Forelimb muscle (tissue), 1 donor: Measurements from ENCODE around the gene PPM1H. TPM values are rescaled to one million over a fixed set of nuclear protein-coding genes. Genes with fewer than 3 reads are reported as not detected.
"Not testable (repeated sequence)": the region's sequence is repeated elsewhere in the genome, so short reads cannot be mapped to it uniquely, and the experiment has no call there.

Source experiments
- DNase-seq: peaks from one replicate; pipeline ENCODE4 v3.0.0-alpha.2; 2013; ENCODE audit warnings: low read depth
- polyA plus RNA-seq: library from polyadenylated mRNA; unstranded; fragments of 120-200 nt; gene quantifications from one replicate; pipeline ENCODE4 v1.2.1, GENCODE V29; 2013; ENCODE audit not compliant: insufficient read length

PPM1H gene
- polyA plus RNA-seq, 1 donor = 3.1 TPM

- no peak for DNase-seq
Measured at GRCh38 chr12:62908674-62909073, 26.3 kb downstream of the PPM1H start.

- no peak for DNase-seq
Measured at GRCh38 chr12:62907561-62907960, 27.4 kb downstream of the PPM1H start.

GRCh38 chr12:62907078-62907477 is 27.9 kb downstream of the PPM1H start:
- DNase-seq = no peak

GRCh38 chr12:62903151-62903550 is 31.8 kb downstream of the PPM1H start:
- no peak for DNase-seq

GRCh38 chr12:62900686-62901272 is 34.2 kb downstream of the PPM1H start:
- DNase-seq = no peak

GRCh38 chr12:62899568-62900390 is 35.2 kb downstream of the PPM1H start:
- DNase-seq = no peak

GRCh38 chr12:62898526-62898925 is 36.4 kb downstream of the PPM1H start:
- no peak for DNase-seq

GRCh38 chr12:62895351-62895877 is 39.5 kb downstream of the PPM1H start:
- no peak for DNase-seq

GRCh38 chr12:62893276-62893675 is 41.7 kb downstream of the PPM1H start:
- no peak for DNase-seq

- DNase-seq = no peak
Measured at GRCh38 chr12:62891805-62892549, 43.0 kb downstream of the PPM1H start.

- no peak for DNase-seq
Measured at GRCh38 chr12:62888454-62889110, 46.4 kb downstream of the PPM1H start.

GRCh38 chr12:62886796-62887195 is 48.2 kb downstream of the PPM1H start:
- DNase-seq = no peak

- DNase-seq = no peak
Measured at GRCh38 chr12:62885242-62885641, 49.7 kb downstream of the PPM1H start.

- DNase-seq = not testable (repeated sequence)
Measured at GRCh38 chr12:62884832-62885231, 50.1 kb downstream of the PPM1H start.

GRCh38 chr12:62882696-62883095 is 52.3 kb downstream of the PPM1H start:
- DNase-seq = no peak

- DNase-seq = no peak
Measured at GRCh38 chr12:62882140-62882539, 52.8 kb downstream of the PPM1H start.

- DNase-seq = no peak
Measured at GRCh38 chr12:62879691-62880090, 55.3 kb downstream of the PPM1H start.

- not testable (repeated sequence) for DNase-seq
Measured at GRCh38 chr12:62879228-62879627, 55.7 kb downstream of the PPM1H start.

- DNase-seq = no peak
Measured at GRCh38 chr12:62878211-62878610, 56.7 kb downstream of the PPM1H start.

GRCh38 chr12:62876938-62877548 is 57.9 kb downstream of the PPM1H start:
- DNase-seq = no peak

GRCh38 chr12:62873826-62874448 is 61.0 kb downstream of the PPM1H start:
- no peak for DNase-seq
